OCI-LY3 (cell line): ENCODE measurements around the gene POFUT1.

Experiments used
- CTCF ChIP-seq: fragments of 200-600, 300-600 bp; sonication (generic); IDR thresholded peaks from 2 replicates; pipeline ENCODE4 v1.5.1; 2014; ENCODE audit warnings: antibody characterized with exemption, low read length, low read depth
- EZH2phosphoT487 ChIP-seq: fragments of 200-600 bp; shearing (Covaris generic); IDR thresholded peaks from 2 replicates; pipeline ENCODE4 v1.6.1; 2018; ENCODE audit warnings: antibody characterized with exemption, mixed run types, low read depth

GRCh38 chr20:32271620-32272019, 63.9 kb downstream of the POFUT1 start:
- TF ChIP-seq CTCF = no peak
- no peak for TF ChIP-seq EZH2phosphoT487
